NB4 (cell line): ENCODE data around the gene ATP12A.

ENCODE experiments used
- CTCF ChIP-seq: IDR thresholded peaks from one replicate; pipeline ENCODE4 v1.5.1; 2012; ENCODE audit warnings: low read depth, low read length
- MAX ChIP-seq: IDR thresholded peaks from 2 replicates; pipeline ENCODE4 v1.6.1; 2011; ENCODE audit warnings: low read depth, low read length
- POLR2A ChIP-seq: IDR thresholded peaks from 2 replicates; pipeline ENCODE4 v1.6.1; 2011; ENCODE audit warnings: mild to moderate bottlenecking; ENCODE audit not compliant: insufficient read length; ENCODE audit errors: extremely low read depth

- TF ChIP-seq CTCF (no peak), MAX (no peak), POLR2A (no peak)
Measured at GRCh38 chr13:24718192-24718965, 38.2 kb downstream of the ATP12A start.
